Activated B cell treated with CpG ODN at 0.5 μM for 24 hours (primary cell): ENCODE measurements around the gene KIF5B. TPM values are rescaled to one million over a fixed set of nuclear protein-coding genes. Genes with fewer than 3 reads are reported as not detected.
"Not testable (repeated sequence)": the region's sequence is repeated elsewhere in the genome, so short reads cannot be mapped to it uniquely, and the experiment has no call there.

ENCODE experiments used
- ATAC-seq: fragments of 200-7000 bp; cut with Tn5 transposase; one replicate; pipeline ENCODE4 v1.10.0; 2021; ENCODE audit warnings: low read depth, mild to moderate bottlenecking, moderate library complexity
- CTCF ChIA-PET: fragments of 350-600 bp; sonication (Branson Sonifier 250); formaldehyde crosslinking; loops from one replicate; lab custom pipeline; 2021; ENCODE audit warnings: antibody characterized with exemption; lab: Charles Lee
- POLR2A ChIA-PET: fragments of 350-600 bp; sonication (Branson Sonifier 250); formaldehyde crosslinking; loops from one replicate; lab custom pipeline; 2021; ENCODE audit warnings: antibody characterized with exemption; lab: Charles Lee
- DNase-seq: peaks from one replicate; pipeline ENCODE4 v3.0.0; 2022
- H3K27ac Mint-ChIP-seq: one replicate; pipeline ENCODE4 v1.8.0; 2020; ENCODE audit warnings: mixed read lengths
- H3K27me3 Mint-ChIP-seq: one replicate; pipeline ENCODE4 v1.8.0; 2021; ENCODE audit warnings: mixed read lengths
- H3K36me3 Mint-ChIP-seq: one replicate; pipeline ENCODE4 v1.8.0; 2021; ENCODE audit warnings: low read depth, mixed read lengths
- H3K4me1 Mint-ChIP-seq: one replicate; pipeline ENCODE4 v1.8.0; 2021; ENCODE audit warnings: mixed read lengths
- H3K4me3 Mint-ChIP-seq: one replicate; pipeline ENCODE4 v1.8.0; 2020; ENCODE audit warnings: mild to moderate bottlenecking, mixed read lengths
- H3K9me3 Mint-ChIP-seq: one replicate; pipeline ENCODE4 v1.8.0; 2020; ENCODE audit warnings: mixed read lengths
- CTCF ChIP-seq: fragments of 200-600 bp; IDR thresholded peaks from one replicate; pipeline ENCODE4 v1.8.0; 2022; ENCODE audit warnings: antibody characterized with exemption, mild to moderate bottlenecking
- intact Hi-C: fragments of 100-400 bp; cut with micrococcal nuclease; formaldehyde crosslinking; loops from one replicate; pipeline ENCODE4 v1.15.1; 2024
- total RNA-seq: library from RNA; stranded (reverse); gene quantifications from 2 replicates; pipeline ENCODE4 v1.2.3, GENCODE V29; 2022

KIF5B gene
- total RNA-seq, 1 donor from 2014 or later: 45.0 TPM

GRCh38 chr10:31980471-31980870 is 75.8 kb downstream of the KIF5B start:
- CTCF ChIA-PET: no interaction called here
- intact Hi-C loops: no loop called here
- ATAC-seq (no peak), DNase-seq (no peak)
- H3K4me1 Mint-ChIP-seq: peaks cover 13% of the 10 kb centered on the region
- no peaks in the 10 kb centered on the region for H3K36me3 Mint-ChIP-seq
- no peaks in the 10 kb centered on the region for H3K27me3 Mint-ChIP-seq
- POLR2A ChIA-PET: no interaction called here
- no peak for TF ChIP-seq CTCF
- no peak overlapping the region for H3K4me3 Mint-ChIP-seq
- H3K9me3 Mint-ChIP-seq: peaks cover 4% of the 10 kb centered on the region
- H3K27ac Mint-ChIP-seq: no peak overlapping the region

DNA sequence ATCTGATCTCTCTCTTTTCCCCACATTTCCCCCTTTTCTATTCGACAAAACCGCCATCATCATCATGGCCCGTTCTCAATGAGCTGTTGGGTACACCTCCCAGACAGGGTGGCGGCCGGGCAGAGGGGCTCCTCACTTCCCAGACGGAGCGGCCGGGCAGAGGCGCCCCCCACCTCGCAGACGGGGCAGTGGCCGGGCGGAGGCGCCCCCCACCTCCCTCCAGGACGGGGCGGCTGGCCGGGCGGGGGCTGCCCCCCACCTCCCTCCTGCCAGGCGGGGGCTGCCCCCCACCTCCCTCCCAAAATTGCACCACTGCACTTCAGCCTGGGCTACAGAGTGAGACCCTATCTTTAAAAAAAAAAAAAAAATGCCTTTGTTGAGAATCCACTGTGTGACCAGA is 77.2 kb downstream of the KIF5B start:
- intact Hi-C loops, POLR2A ChIA-PET, H3K4me3 Mint-ChIP-seq, ATAC-seq, H3K9me3 Mint-ChIP-seq, CTCF ChIA-PET, DNase-seq, H3K27me3 Mint-ChIP-seq, H3K27ac Mint-ChIP-seq, H3K36me3 Mint-ChIP-seq: not testable (repeated sequence)
- peaks cover 13% of the 10 kb centered on the region for H3K4me1 Mint-ChIP-seq

DNA sequence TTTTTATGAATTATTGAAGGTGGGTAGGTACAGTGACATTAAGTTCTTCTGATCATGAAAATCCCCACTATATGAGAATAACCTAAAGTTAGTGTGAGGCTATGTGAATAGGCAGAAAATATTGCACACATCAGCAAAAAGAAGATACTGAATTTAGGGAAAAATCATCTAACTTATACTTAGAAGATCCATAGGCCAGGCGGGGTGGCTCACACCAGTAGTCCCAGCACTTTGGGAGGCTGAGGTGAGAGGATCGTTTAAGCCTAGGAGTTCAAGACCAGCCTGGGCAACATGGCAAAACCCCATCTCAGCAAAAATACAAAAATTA is 78.1 kb downstream of the KIF5B start:
- DNase-seq (no peak), ATAC-seq (no peak)
- ChIA-PET CTCF (interaction anchor here (0.7 kb wide), 1 partner anchor 26 kb away, joined by 3 read pairs; no protein-coding TSS in a partner anchor), POLR2A (no interaction called here)
- intact Hi-C loops: no loop called here
- peaks cover 4% of the 10 kb centered on the region for H3K9me3 Mint-ChIP-seq
- H3K4me3 Mint-ChIP-seq: no peak overlapping the region
- no peaks in the 10 kb centered on the region for H3K27me3 Mint-ChIP-seq
- peaks cover 13% of the 10 kb centered on the region for H3K4me1 Mint-ChIP-seq
- H3K27ac Mint-ChIP-seq: no peak overlapping the region
- H3K36me3 Mint-ChIP-seq: no peaks in the 10 kb centered on the region
- TF ChIP-seq CTCF: no peak

DNA sequence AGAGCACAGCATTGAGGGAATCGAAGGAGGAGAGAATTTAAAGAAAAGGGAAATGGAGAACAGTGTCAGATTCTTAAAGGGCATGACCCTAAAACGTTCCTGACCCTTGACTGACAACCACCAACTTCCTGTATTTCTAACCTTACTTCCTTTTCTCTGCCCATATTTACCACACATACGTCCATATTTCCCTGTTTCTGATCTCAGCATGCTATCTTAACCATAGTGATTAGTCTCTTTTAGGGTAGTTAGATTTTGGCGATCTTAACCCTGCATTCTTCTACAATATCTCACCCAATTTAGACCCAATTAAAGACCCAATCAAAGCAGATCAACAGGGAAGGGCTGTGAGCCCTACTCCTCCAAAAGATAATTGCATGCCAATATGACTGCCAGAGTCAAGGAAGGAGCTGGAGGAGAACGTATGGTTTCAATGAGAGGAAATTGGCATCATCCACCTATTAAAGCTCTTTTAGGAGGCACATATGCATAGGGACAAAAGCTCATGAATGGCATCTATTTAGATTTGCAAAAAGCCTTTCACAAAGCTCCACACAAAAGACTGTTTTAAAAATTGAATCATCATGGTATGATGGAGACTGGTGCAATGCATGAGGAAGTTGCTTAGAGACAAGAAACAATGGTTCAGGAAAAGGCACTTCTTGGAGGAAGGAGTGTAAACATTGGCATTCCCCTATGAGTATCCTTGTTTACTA is 78.6 kb downstream of the KIF5B start:
- DNase-seq: no peak

GRCh38 chr10:31975157-31975765 is 81.0 kb downstream of the KIF5B start:
- H3K9me3 Mint-ChIP-seq: no peaks in the 10 kb centered on the region
- no peak overlapping the region for H3K27ac Mint-ChIP-seq
- TF ChIP-seq CTCF: no peak
- no peak for ATAC-seq
- ChIA-PET CTCF (interaction anchor here (0.6 to 1.2 kb wide), 2 partner anchors 17 kb away, joined by 3 read pairs; no protein-coding TSS in a partner anchor), POLR2A (no interaction called here)
- H3K4me3 Mint-ChIP-seq: no peak overlapping the region
- no peaks in the 10 kb centered on the region for H3K36me3 Mint-ChIP-seq
- H3K27me3 Mint-ChIP-seq: no peaks in the 10 kb centered on the region
- intact Hi-C loops: no loop called here
- H3K4me1 Mint-ChIP-seq: peaks cover 13% of the 10 kb centered on the region
- no peak for DNase-seq

More for the DNA sequence above, 78.6 kb downstream of the KIF5B start:
- Mint-ChIP-seq H3K27ac (no peak overlapping the region), H3K4me3 (peak overlapping the region; percentile 3), H3K27me3 (no peaks in the 10 kb centered on the region), H3K9me3 (peaks cover 4% of the 10 kb centered on the region), H3K4me1 (peaks cover 13% of the 10 kb centered on the region), H3K36me3 (no peaks in the 10 kb centered on the region)
- peak; percentile 71 for ATAC-seq
- ChIA-PET CTCF (interaction anchor here (0.7 kb wide), 1 partner anchor 27 kb away, joined by 3 read pairs; no protein-coding TSS in a partner anchor), POLR2A (no interaction called here)
- intact Hi-C loops: loop anchor here (1.0 kb wide), 1 partner anchor 48 kb away; no protein-coding TSS in a partner anchor
- no peak for TF ChIP-seq CTCF
